K562 (cell line): ENCODE data around the gene CDC20. TPM values are rescaled to one million over a fixed set of nuclear protein-coding genes. Genes with fewer than 3 reads are reported as not detected.

Experiments used
- ATAC-seq: fragments of 200-7000 bp; cut with Tn5 transposase; 3 replicates; pipeline ENCODE4 v1.9.1; 2020; ENCODE audit warnings: moderate library complexity
- BruUV-seq: library from RNA; stranded (reverse); fragments of 400-500 nt; replicated peaks from 2 replicates; lab custom pipeline; 2021; lab: Mats Ljungman, UMichigan
- CTCF ChIA-PET: fragments of 300-600 bp; formaldehyde crosslinking; extraction: SDS; loops from one replicate; lab custom pipeline; 2021; ENCODE audit warnings: low intra/inter-chr PET ratio; lab: Yijun Ruan, JAX
- POLR2A ChIA-PET: fragments of 300-600, 350-650 bp; sonication (Branson Sonifier 250); formaldehyde crosslinking; extraction: SDS; loops from one replicate; lab custom pipeline; 2021; ENCODE audit warnings: antibody characterized with exemption, inconsistent platforms; lab: Yijun Ruan, JAX
- DNase-seq, 4 experiments: peaks; one replicate each; pipeline versions ENCODE4 v3.0.0 to v3.0.0-alpha.2; 2011 to 2018; ENCODE audit warnings: low spot score in 3 of 4, mixed read lengths in 3 of 4; ENCODE audit errors: extremely low read depth in 1 of 4
- FAIRE-seq: peaks from 2 replicates; lab custom pipeline; 2011; peaks lifted over from hg19 to GRCh38; lab: Jason Lieb, UNC
- H2AFZ ChIP-seq: 2 replicates; pipeline ENCODE4 v1.6.0; 2011; ENCODE audit warnings: low read depth, low read length, control low read depth, inconsistent platforms
- H3K27ac ChIP-seq: fragments of 200-600 bp; 3 replicates; pipeline ENCODE4 v1.8.0; 2011; ENCODE audit warnings: low read depth, mild to moderate bottlenecking, control low read depth, inconsistent platforms, low read length, moderate library complexity, mixed read lengths; ENCODE audit errors: extremely low read depth
- H3K27me3 ChIP-seq, 2 experiments: fragments of 300-600 bp in 1 of 2; 2 replicates in 1 of 2; 3 replicates in 1 of 2; pipeline versions ENCODE4 v1.6.0 to v1.8.0; 2011; ENCODE audit warnings: inconsistent platforms in 2 of 2, low read length in 2 of 2, mild to moderate bottlenecking in 1 of 2, mixed read lengths in 1 of 2, moderate library complexity in 1 of 2; ENCODE audit not compliant: control insufficient read depth in 2 of 2, insufficient read depth in 2 of 2
- H3K36me3 ChIP-seq: fragments of 300-600 bp; 3 replicates; pipeline ENCODE4 v1.8.0; 2011; ENCODE audit warnings: mild to moderate bottlenecking, low read length, inconsistent platforms; ENCODE audit not compliant: control insufficient read depth, insufficient read depth
- H3K4me1 ChIP-seq, 2 experiments: fragments of 200-600 bp in 1 of 2; replicated peaks in 1 of 2; 2 replicates in 1 of 2; 3 replicates in 1 of 2; pipeline versions ENCODE4 v1.5.1 to v1.8.0; 2011; ENCODE audit warnings: inconsistent platforms in 2 of 2, low read length in 2 of 2, mild to moderate bottlenecking in 1 of 2, mixed read lengths in 1 of 2, moderate library complexity in 1 of 2; ENCODE audit not compliant: control insufficient read depth in 2 of 2, insufficient read depth in 2 of 2
- H3K4me2 ChIP-seq: 2 replicates; pipeline ENCODE4 v1.6.1; 2011; ENCODE audit warnings: low read length, control low read depth, inconsistent platforms, mixed read lengths; ENCODE audit not compliant: insufficient read depth
- H3K4me3 ChIP-seq: fragments of 200-600 bp; sonication (generic), shearing (Covaris generic); 2 replicates; pipeline ENCODE4 v1.5.1; 2016; ENCODE audit warnings: control low read depth, inconsistent platforms
- H3K79me2 ChIP-seq: fragments of 200-600 bp; 3 replicates; pipeline ENCODE4 v1.8.0; 2011; ENCODE audit warnings: low read length, inconsistent platforms; ENCODE audit not compliant: control insufficient read depth, insufficient read depth
- H3K9ac ChIP-seq, 2 experiments: 2 replicates each; pipeline versions ENCODE4 v1.6.0 to v1.6.1; 2011; ENCODE audit warnings: low read depth in 2 of 2, low read length in 2 of 2, control low read depth in 1 of 2, inconsistent platforms in 1 of 2, mild to moderate bottlenecking in 1 of 2, mixed read lengths in 1 of 2; ENCODE audit not compliant: insufficient read depth in 1 of 2
- H3K9me1 ChIP-seq: one replicate; pipeline ENCODE4 v1.6.0; 2011; ENCODE audit warnings: inconsistent platforms, mild to moderate bottlenecking, low read length, moderate library complexity; ENCODE audit not compliant: control insufficient read depth, insufficient read depth
- H3K9me3 ChIP-seq: replicated peaks from 2 replicates; pipeline ENCODE4 v1.5.1; 2011; ENCODE audit warnings: low read depth, low read length, inconsistent platforms; ENCODE audit not compliant: control insufficient read depth, insufficient read depth
- H4K20me1 ChIP-seq: replicated peaks from 2 replicates; pipeline ENCODE4 v1.6.1; 2011; ENCODE audit warnings: low read length, inconsistent platforms, mixed read lengths; ENCODE audit not compliant: control insufficient read depth, insufficient read depth
- DDX20 ChIP-seq: fragments of 450-650 bp; IDR thresholded peaks from 2 replicates; pipeline ENCODE4 v1.6.1; 2016; ENCODE audit warnings: missing genetic modification characterization, low read depth, mild to moderate bottlenecking, missing compliant biosample characterization, moderate library complexity
- HMGN3 ChIP-seq: IDR thresholded peaks from 2 replicates; pipeline ENCODE4 v1.6.1; 2011; ENCODE audit warnings: borderline replicate concordance, low read depth, mild to moderate bottlenecking, mixed read lengths, low read length; ENCODE audit not compliant: insufficient read length; ENCODE audit errors: extremely low read depth
- ZFP30 ChIP-seq: fragments of 250-450 bp; sonication (Bioruptor Pico); IDR thresholded peaks from 2 replicates; pipeline ENCODE4 v1.8.0; 2022; ENCODE audit warnings: moderate library complexity, mild to moderate bottlenecking, inconsistent platforms, borderline replicate concordance
- WGBS: fragments of 100-300 bp; shearing (Covaris generic); methylation state at CpG from one replicate; pipeline ENCODE4 v1.1.6; 2016; ENCODE audit warnings: low coverage, mixed read lengths; ENCODE audit not compliant: insufficient coverage; ENCODE audit errors: missing lambda C conversion rate; 5-methylcytosine and 5-hydroxymethylcytosine counted together
- in situ Hi-C: fragments of 300-500 bp; cut with MboI; formaldehyde crosslinking; loops from 4 replicates; pipeline ENCODE4 v1.15.0; 2018; ENCODE audit warnings: inconsistent platforms, mixed read lengths
- intact Hi-C: fragments of 100-400 bp; cut with micrococcal nuclease; formaldehyde crosslinking; loops from 2 replicates; pipeline ENCODE4 v1.14.2; 2022
- polyA plus RNA-seq, 8 experiments: library from polyadenylated mRNA; depleted of rRNA in 4 of 8; stranded (reverse) in 5 of 8; unstranded in 3 of 8; fragments of >200 nt; fragmentation: Nextera tagmentation in 2 of 8; fragmentation: Illumina TruSeq in 1 of 8; extraction: Ambion mirVana in 2 of 8; extraction: Trizol in 1 of 8; gene quantifications; 2 replicates each; pipeline versions ENCODE4 v1.2.1 to v1.2.3, GENCODE V29; 2011 to 2014; ENCODE audit warnings: inconsistent platforms in 1 of 8, missing spikeins in 1 of 8
- total RNA-seq, 7 experiments: library from RNA; depleted of rRNA in 6 of 7; stranded (reverse); fragments of >200 nt in 6 of 7; fragmentation: Illumina TruSeq in 2 of 7; extraction: Trizol in 2 of 7; gene quantifications; 2 replicates each; pipeline versions ENCODE4 v1.2.1 to v1.2.3, GENCODE V29; 2011 to 2021; ENCODE audit warnings: low replicate concordance in 1 of 7
- TF ChIP-seq, protein P1 (sequence below): IDR thresholded peaks from 3 replicates; pipeline ENCODE4 v1.6.1; 2011; ENCODE audit warnings: borderline replicate concordance, mild to moderate bottlenecking; ENCODE audit not compliant: insufficient read length, insufficient read depth

Gene CDC20
- total and polyA plus RNA-seq, 9 of the 15 experiments (the other 6 are each of a cell fraction or from before 2014, with no cell fraction given), result 45.2 to 224 (median 121) TPM

DNA sequence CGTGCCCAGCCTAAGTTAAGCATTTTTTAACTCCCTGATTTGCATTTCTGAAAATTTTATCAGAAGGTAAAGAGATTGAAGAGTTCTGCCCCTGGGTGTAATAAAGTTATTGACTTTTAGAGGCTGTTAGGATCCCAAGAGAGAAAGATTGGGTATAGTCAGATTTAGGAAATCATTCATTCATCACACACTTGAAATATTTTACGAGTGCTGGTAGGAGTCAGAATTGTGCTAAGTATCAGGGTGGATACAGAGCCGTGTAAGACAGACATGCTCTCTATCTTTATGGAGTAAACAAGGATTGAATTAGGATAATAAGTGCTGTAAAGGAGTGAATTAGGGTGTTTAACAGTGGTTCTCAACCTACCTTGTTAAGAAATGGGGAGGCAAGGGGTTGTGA is 33.9 kb downstream of the CDC20 start:
- no peak overlapping the region for H3K4me3 ChIP-seq
- H3K27me3 ChIP-seq, result no peaks in the 10 kb centered on the region
- ATAC-seq, result no peak
- BruUV-seq, result no TSS peak
- FAIRE-seq, result no peak
- no peak overlapping the region for H3K4me2 ChIP-seq
- H3K36me3 ChIP-seq, result peaks cover 7% of the 10 kb centered on the region
- ChIA-PET CTCF (no interaction called here), POLR2A (interaction anchor here (1.1 kb wide), 1 partner anchor 13 kb away, joined by 3 read pairs; no protein-coding TSS in a partner anchor)
- H3K9ac ChIP-seq, result no peak overlapping the region
- H3K9me1 ChIP-seq, result peaks cover 5% of the 10 kb centered on the region
- H4K20me1 ChIP-seq, result peaks cover 13% of the 10 kb centered on the region; the same call in 1 of the 2 replicates
- peaks cover 33% of the 10 kb centered on the region for H3K79me2 ChIP-seq
- intact Hi-C loops, result no loop called here
- no peak overlapping the region for H2AFZ ChIP-seq
- DNase-seq, result no peak
- TF ChIP-seq DDX20 (no peak), ZFP30 (no peak), HMGN3 (no peak)
- TF ChIP-seq, protein P1, sequence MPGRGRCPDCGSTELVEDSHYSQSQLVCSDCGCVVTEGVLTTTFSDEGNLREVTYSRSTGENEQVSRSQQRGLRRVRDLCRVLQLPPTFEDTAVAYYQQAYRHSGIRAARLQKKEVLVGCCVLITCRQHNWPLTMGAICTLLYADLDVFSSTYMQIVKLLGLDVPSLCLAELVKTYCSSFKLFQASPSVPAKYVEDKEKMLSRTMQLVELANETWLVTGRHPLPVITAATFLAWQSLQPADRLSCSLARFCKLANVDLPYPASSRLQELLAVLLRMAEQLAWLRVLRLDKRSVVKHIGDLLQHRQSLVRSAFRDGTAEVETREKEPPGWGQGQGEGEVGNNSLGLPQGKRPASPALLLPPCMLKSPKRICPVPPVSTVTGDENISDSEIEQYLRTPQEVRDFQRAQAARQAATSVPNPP, result no peak
- TF ChIP-seq, all 486 proteins: peak for 0
- in situ Hi-C loops, result no loop called here
- no peak overlapping the region for H3K27ac ChIP-seq
- 53% methylated on average over 3 of the region's 3 CpGs for WGBS
- no peaks in the 10 kb centered on the region for H3K9me3 ChIP-seq
- peaks cover 0 to 13% of the 10 kb centered on the region in 2 experiments; a peak in 2 of 5 replicates for H3K4me1 ChIP-seq
